ENCODE measurements around the gene C1orf174.

The C1orf174 gene

GRCh38 chr1:3876716-3877115 is 23.4 kb downstream of the C1orf174 start:
- in situ Hi-C loops (cut with MboI; ENCODE audit: low sequenced_read_pairs) = no loop called here

- in situ Hi-C loops (cut with MboI; ENCODE audit: low sequenced_read_pairs) = no loop called here
Measured at GRCh38 chr1:3874736-3875135, 25.3 kb downstream of the C1orf174 start.

- in situ Hi-C loops (cut with MboI; ENCODE audit: low sequenced_read_pairs) = no loop called here
Measured at GRCh38 chr1:3872546-3872945, 27.5 kb downstream of the C1orf174 start.

- in situ Hi-C loops (cut with MboI; ENCODE audit: low sequenced_read_pairs) = no loop called here
Measured at GRCh38 chr1:3871451-3871805, 28.6 kb downstream of the C1orf174 start.

GRCh38 chr1:3869751-3870301 is 30.2 kb downstream of the C1orf174 start:
- in situ Hi-C loops (cut with MboI; ENCODE audit: low sequenced_read_pairs) = no loop called here

- in situ Hi-C loops (cut with MboI; ENCODE audit: low sequenced_read_pairs) = no loop called here
Measured at GRCh38 chr1:3868464-3869006, 31.5 kb downstream of the C1orf174 start.

- in situ Hi-C loops (cut with MboI; ENCODE audit: low sequenced_read_pairs) = no loop called here
Measured at GRCh38 chr1:3865606-3866160, 34.4 kb downstream of the C1orf174 start.

- in situ Hi-C loops (cut with MboI; ENCODE audit: low sequenced_read_pairs) = no loop called here
Measured at GRCh38 chr1:3864884-3865283, 35.2 kb downstream of the C1orf174 start.

- in situ Hi-C loops (cut with MboI; ENCODE audit: low sequenced_read_pairs) = no loop called here
Measured at GRCh38 chr1:3863231-3863935, 36.7 kb downstream of the C1orf174 start.

- in situ Hi-C loops (cut with MboI; ENCODE audit: low sequenced_read_pairs) = no loop called here
Measured at GRCh38 chr1:3858231-3858981, 41.7 kb downstream of the C1orf174 start.

- in situ Hi-C loops (cut with MboI; ENCODE audit: low sequenced_read_pairs) = no loop called here
Measured at GRCh38 chr1:3857791-3858129, 42.3 kb downstream of the C1orf174 start.

- in situ Hi-C loops (cut with MboI; ENCODE audit: low sequenced_read_pairs) = no loop called here
Measured at GRCh38 chr1:3856923-3857790, 42.9 kb downstream of the C1orf174 start, which contains the start of the genes CEP104 and DFFB. CEP104 (minus strand) TSS chr1:3857211; CDS start chr1:3852407, 4,804 bp downstream. DFFB (plus strand) TSS chr1:3857476; CDS start chr1:3857604, 128 bp downstream.

GRCh38 chr1:3852711-3853485 is 47.2 kb downstream of the C1orf174 start:
- in situ Hi-C loops (cut with MboI; ENCODE audit: low sequenced_read_pairs) = no loop called here

GRCh38 chr1:3852091-3852490 is 48.0 kb downstream of the C1orf174 start:
- in situ Hi-C loops (cut with MboI; ENCODE audit: low sequenced_read_pairs) = no loop called here

GRCh38 chr1:3851292-3851691 is 48.8 kb downstream of the C1orf174 start:
- in situ Hi-C loops (cut with MboI; ENCODE audit: low sequenced_read_pairs) = no loop called here

GRCh38 chr1:3850857-3851256 is 49.2 kb downstream of the C1orf174 start:
- in situ Hi-C loops (cut with MboI; ENCODE audit: low sequenced_read_pairs) = no loop called here

- in situ Hi-C loops (cut with MboI; ENCODE audit: low sequenced_read_pairs) = no loop called here
Measured at GRCh38 chr1:3847081-3847480, 53.0 kb downstream of the C1orf174 start.

- in situ Hi-C loops (cut with MboI; ENCODE audit: low sequenced_read_pairs) = no loop called here
Measured at GRCh38 chr1:3846541-3846940, 53.5 kb downstream of the C1orf174 start.

GRCh38 chr1:3842912-3843311 is 57.2 kb downstream of the C1orf174 start:
- in situ Hi-C loops (cut with MboI; ENCODE audit: low sequenced_read_pairs) = no loop called here

GRCh38 chr1:3841491-3841890 is 58.6 kb downstream of the C1orf174 start:
- in situ Hi-C loops (cut with MboI; ENCODE audit: low sequenced_read_pairs) = no loop called here

Measured in HL-60/S4 treated with phorbol 12-myristate 13-acetate at 8.2 ng/mL for 4 days and 3 days (cell line).